ENCODE results near the gene NTM. TPM values are rescaled to one million over a fixed set of nuclear protein-coding genes. Genes with fewer than 3 reads are reported as not detected.

The NTM gene
- total and polyA plus RNA-seq, 5 donors, result 35.0 to 148 (median 88.2) TPM

DNA sequence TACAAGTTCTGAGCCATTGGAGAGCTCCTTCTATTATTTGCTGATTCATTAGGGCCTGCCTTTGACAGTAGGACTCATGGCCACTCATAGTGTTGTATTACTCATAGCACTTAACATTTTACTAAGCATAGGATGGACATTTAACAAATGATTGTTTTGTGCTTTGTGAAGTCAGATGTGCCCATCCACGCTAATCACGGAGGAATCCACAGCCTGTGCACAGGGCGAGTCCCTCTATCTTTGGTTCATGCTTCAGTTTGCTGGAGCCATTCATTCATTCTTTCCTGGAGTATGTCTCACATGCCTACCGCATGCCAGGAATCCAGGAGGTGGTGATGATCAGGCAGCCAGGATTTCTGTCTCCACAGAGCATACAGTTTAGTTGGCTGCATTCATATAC, 254.1 kb downstream of the NTM start:
- Histone ChIP-seq H3K4me1 (ENCODE audit: control insufficient read depth, insufficient read depth, low read length) (no peaks in the 10 kb centered on the region), H3K4me3 (ENCODE audit: low read length) (no peak overlapping the region), H3K9me3 (ENCODE audit: control insufficient read depth, low read length) (no peaks in the 10 kb centered on the region), H3K27ac (ENCODE audit: low read length) (no peak overlapping the region), H3K27me3 (ENCODE audit: control insufficient read depth, insufficient read depth) (no peaks in the 10 kb centered on the region)
- intact Hi-C loops (cut with DNase I), result no loop called here
- no peak for DNase-seq
- no peak for ATAC-seq
- WGBS, result 81% methylated on average over 4 of the region's 4 CpGs

DNA sequence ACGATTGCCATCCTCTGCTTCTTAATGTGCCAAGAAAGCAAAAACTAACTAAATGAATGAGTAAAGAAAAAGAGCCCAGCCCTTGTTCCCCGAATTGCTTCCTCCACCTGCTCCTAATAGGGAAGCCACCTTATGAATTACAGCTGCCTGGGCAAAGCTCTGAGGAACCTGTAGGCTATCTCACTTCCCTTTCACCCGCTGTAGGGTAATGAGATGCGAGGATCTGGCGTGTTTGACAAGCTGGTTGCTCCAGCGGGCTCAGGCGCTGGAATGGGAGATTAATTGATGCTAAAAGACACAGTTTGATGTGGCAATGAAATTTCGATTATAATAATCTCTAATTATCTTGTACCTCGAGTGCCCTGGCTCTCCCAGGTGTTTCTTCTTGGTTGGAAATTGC, 256.4 kb downstream of the NTM start:
- Histone ChIP-seq H3K4me3 (ENCODE audit: low read length) (no peak overlapping the region), H3K4me1 (ENCODE audit: control insufficient read depth, insufficient read depth, low read length) (no peaks in the 10 kb centered on the region), H3K9me3 (ENCODE audit: control insufficient read depth, low read length) (no peaks in the 10 kb centered on the region), H3K27ac (ENCODE audit: low read length) (no peak overlapping the region), H3K27me3 (ENCODE audit: control insufficient read depth, insufficient read depth) (no peaks in the 10 kb centered on the region)
- WGBS, result 66% methylated on average over 9 of the region's 9 CpGs
- DNase-seq, result no peak
- intact Hi-C loops (cut with DNase I), result no loop called here
- ATAC-seq, result no peak

DNA sequence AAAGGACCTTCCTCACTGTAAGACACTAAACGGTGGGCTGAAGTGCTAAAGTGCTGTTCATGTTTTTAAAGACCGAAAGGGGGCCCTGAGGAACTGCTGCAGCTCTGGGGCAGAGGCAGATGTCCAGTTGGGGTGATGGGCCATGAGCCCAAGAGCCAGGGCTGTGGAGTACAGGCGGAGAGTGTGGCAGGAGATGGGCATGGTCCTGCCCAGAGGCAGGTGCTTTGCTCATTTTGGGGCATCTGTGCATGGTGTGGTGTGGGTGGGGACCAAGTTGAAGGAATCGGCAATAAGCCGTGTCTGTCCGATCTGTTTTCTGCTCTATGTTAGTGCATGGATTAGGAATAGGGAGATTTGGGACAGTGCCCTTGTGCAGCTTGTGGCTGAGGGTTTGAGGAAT, 258.3 kb downstream of the NTM start:
- Histone ChIP-seq H3K27ac (ENCODE audit: low read length) (no peak overlapping the region), H3K27me3 (ENCODE audit: control insufficient read depth, insufficient read depth) (no peaks in the 10 kb centered on the region), H3K9me3 (ENCODE audit: control insufficient read depth, low read length) (no peaks in the 10 kb centered on the region), H3K4me3 (ENCODE audit: low read length) (no peak overlapping the region), H3K4me1 (ENCODE audit: control insufficient read depth, insufficient read depth, low read length) (no peaks in the 10 kb centered on the region)
- intact Hi-C loops (cut with DNase I), result no loop called here
- ATAC-seq, result no peak
- DNase-seq, result no peak
- WGBS, result 89% methylated on average over 6 of the region's 6 CpGs

DNA sequence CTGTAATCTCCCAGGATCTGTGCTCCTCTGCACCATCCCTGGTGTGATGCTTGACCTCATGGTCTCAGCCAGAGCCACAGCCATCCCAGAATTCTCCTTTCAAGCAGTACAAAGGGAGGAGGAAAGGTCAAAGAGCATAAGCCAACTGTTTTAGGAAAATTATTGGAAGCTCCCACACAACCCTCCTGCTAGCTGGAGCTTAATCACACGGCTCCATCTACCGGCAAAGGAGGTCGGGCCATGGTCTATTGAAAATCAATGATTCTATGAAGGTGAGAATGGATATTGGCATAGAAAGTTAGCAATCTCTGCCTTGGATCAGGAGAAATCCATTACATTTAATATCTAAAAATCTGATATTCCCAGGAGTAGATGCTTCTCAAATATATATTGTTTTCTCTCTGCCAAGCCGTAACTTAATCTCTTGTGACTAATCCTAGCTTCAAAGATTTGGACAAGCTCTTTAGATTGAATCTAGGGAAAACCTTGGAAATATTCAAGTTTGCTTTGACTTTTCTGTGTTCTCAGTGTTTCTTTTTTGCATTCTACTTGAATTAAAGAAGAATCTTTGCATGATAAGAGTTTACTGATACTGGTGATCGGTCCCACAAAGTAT, 259.6 kb downstream of the NTM start:
- Histone ChIP-seq H3K4me1 (ENCODE audit: control insufficient read depth, insufficient read depth, low read length) (no peaks in the 10 kb centered on the region), H3K27ac (ENCODE audit: low read length) (no peak overlapping the region), H3K4me3 (ENCODE audit: low read length) (no peak overlapping the region), H3K9me3 (ENCODE audit: control insufficient read depth, low read length) (no peaks in the 10 kb centered on the region), H3K27me3 (ENCODE audit: control insufficient read depth, insufficient read depth) (no peaks in the 10 kb centered on the region)
- WGBS, result 69% methylated on average over 5 of the region's 5 CpGs
- intact Hi-C loops (cut with DNase I), result no loop called here
- DNase-seq, result no peak
- ATAC-seq, result no peak

DNA sequence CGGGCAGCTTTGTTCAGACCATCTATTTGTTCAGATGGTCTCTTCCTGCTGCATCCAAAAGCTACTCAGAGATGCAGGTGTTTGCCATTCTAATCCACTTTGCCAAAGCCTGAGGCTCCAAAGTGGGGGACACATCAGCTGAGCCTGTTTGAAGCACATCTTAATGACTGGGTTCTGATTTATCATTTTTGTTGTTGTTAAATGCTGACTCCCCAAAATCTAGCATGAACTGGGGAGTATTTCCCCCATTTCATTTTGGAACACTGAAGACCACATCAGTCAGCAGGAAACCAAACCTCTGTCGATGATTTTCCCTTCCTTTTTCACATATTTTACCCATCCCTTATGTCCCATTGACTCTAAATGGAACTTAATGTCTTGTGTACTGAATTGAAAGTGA, 262.6 kb downstream of the NTM start:
- Histone ChIP-seq H3K9me3 (ENCODE audit: control insufficient read depth, low read length) (no peaks in the 10 kb centered on the region), H3K4me3 (ENCODE audit: low read length) (no peak overlapping the region), H3K27me3 (ENCODE audit: control insufficient read depth, insufficient read depth) (no peaks in the 10 kb centered on the region), H3K4me1 (ENCODE audit: control insufficient read depth, insufficient read depth, low read length) (no peaks in the 10 kb centered on the region), H3K27ac (ENCODE audit: low read length) (no peak overlapping the region)
- DNase-seq (no peak), ATAC-seq (no peak)
- WGBS, result 83% methylated on average over 2 of the region's 2 CpGs
- intact Hi-C loops (cut with DNase I), result no loop called here

DNA sequence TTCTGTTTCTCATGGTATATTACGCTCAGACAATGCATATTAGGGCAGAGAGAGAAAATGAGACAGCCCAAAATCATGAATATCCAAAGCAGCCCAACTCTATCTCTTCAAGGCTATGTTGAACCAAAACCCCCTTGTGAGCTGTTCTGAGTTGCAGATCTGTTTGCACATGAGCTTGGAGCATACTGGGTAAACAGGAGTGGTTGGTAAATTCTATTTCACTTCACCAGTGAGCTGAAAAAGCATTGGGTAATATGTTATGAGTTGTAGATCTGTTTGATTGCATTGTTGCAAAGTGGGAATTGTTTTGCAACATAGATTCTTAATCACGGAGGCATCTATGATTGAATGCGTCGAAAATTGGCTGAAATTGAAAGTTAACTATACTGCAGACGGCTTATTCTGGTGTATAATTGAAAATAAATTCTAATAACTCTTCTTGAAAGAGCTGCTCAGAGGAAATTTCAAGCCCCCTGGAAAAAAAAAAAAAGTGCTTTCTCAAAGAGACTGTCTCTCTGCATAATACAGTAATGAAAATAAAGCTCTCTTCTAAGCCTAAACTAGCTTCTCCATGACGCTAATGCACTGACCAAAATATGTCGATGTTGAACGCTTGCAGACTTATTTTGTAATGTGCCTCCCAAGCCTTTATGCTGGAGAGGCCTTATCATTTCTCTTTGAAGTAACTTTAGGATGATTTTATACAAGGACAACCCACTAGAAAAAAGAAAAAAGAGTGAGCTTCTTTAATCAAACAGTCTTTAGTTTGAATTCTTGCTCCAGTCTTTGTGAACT, 263.7 kb downstream of the NTM start:
- intact Hi-C loops (cut with DNase I), result no loop called here
- H3K4me3 ChIP-seq (ENCODE audit: low read length), result no peak overlapping the region
- no peak overlapping the region for H3K27ac ChIP-seq (ENCODE audit: low read length)
- H3K4me1 ChIP-seq (ENCODE audit: control insufficient read depth, insufficient read depth, low read length), result no peaks in the 10 kb centered on the region
- no peaks in the 10 kb centered on the region for H3K27me3 ChIP-seq (ENCODE audit: control insufficient read depth, insufficient read depth)
- DNase-seq (no peak), ATAC-seq (no peak)
- no peaks in the 10 kb centered on the region for H3K9me3 ChIP-seq (ENCODE audit: control insufficient read depth, low read length)
- 68% methylated on average over 8 of the region's 8 CpGs for WGBS

GRCh38 chr11:131637469-131638175, 267.2 kb downstream of the NTM start:
- H3K4me1 ChIP-seq (ENCODE audit: control insufficient read depth, insufficient read depth, low read length), result no peaks in the 10 kb centered on the region
- WGBS, result 82% methylated on average over 6 of the region's 6 CpGs
- no peak for ATAC-seq

DNA sequence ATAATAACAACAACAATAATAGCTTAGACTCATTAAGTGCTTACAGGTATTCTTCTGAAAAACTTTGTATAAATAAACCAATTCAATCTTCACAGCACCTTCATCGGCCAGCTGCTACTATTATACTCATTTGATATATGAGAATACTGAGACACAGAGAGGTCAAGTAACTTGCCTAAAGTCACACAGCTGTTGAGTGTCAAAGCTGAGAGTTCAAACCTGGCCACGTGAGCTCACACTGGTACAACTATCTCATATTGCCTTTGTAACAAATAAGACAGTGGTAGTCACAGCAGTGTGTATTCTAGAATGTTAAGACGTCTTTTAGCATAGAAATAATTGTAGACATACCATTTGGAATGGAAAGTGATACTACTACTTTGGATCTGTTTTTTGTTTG, 268.5 kb downstream of the NTM start:
- intact Hi-C loops (cut with DNase I), result no loop called here
- Histone ChIP-seq H3K4me3 (ENCODE audit: low read length) (no peak overlapping the region), H3K4me1 (ENCODE audit: control insufficient read depth, insufficient read depth, low read length) (no peaks in the 10 kb centered on the region), H3K27ac (ENCODE audit: low read length) (no peak overlapping the region), H3K9me3 (ENCODE audit: control insufficient read depth, low read length) (no peaks in the 10 kb centered on the region), H3K27me3 (ENCODE audit: control insufficient read depth, insufficient read depth) (no peaks in the 10 kb centered on the region)
- ATAC-seq, result no peak
- no peak for DNase-seq
- 78% methylated on average over 3 of the region's 3 CpGs for WGBS

More at GRCh38 chr11:131637469-131638175, 267.2 kb downstream of the NTM start:
- Histone ChIP-seq H3K27ac (ENCODE audit: low read length) (no peak overlapping the region), H3K27me3 (ENCODE audit: control insufficient read depth, insufficient read depth) (no peaks in the 10 kb centered on the region), H3K4me3 (ENCODE audit: low read length) (no peak overlapping the region), H3K9me3 (ENCODE audit: control insufficient read depth, low read length) (no peaks in the 10 kb centered on the region)
- intact Hi-C loops (cut with DNase I), result no loop called here
- DNase-seq, result no peak

DNA sequence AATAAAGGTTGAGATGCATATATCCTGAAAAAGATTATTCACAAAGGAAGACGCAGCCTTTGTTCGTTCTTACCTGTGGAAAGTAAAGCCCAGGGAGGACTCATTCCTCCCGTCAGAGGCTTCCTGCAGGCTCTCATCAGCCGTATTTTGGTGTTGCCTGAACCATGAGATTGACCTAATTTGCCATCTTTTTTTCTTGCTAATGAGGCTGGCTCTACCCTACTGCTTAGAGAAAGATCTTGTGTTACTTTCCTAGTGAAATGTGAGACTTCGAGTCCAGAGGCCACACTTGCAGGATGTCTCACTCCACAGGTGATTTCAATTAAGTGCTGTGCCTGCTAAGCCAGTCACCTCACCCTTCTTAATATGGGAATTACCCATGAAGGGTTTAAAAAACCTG, 269.9 kb downstream of the NTM start:
- 59% methylated on average over 5 of the region's 5 CpGs for WGBS
- intact Hi-C loops (cut with DNase I), result no loop called here
- Histone ChIP-seq H3K27ac (ENCODE audit: low read length) (no peak overlapping the region), H3K4me1 (ENCODE audit: control insufficient read depth, insufficient read depth, low read length) (no peaks in the 10 kb centered on the region), H3K27me3 (ENCODE audit: control insufficient read depth, insufficient read depth) (no peaks in the 10 kb centered on the region), H3K4me3 (ENCODE audit: low read length) (no peak overlapping the region), H3K9me3 (ENCODE audit: control insufficient read depth, low read length) (no peaks in the 10 kb centered on the region)
- ATAC-seq (no peak), DNase-seq (no peak)

DNA sequence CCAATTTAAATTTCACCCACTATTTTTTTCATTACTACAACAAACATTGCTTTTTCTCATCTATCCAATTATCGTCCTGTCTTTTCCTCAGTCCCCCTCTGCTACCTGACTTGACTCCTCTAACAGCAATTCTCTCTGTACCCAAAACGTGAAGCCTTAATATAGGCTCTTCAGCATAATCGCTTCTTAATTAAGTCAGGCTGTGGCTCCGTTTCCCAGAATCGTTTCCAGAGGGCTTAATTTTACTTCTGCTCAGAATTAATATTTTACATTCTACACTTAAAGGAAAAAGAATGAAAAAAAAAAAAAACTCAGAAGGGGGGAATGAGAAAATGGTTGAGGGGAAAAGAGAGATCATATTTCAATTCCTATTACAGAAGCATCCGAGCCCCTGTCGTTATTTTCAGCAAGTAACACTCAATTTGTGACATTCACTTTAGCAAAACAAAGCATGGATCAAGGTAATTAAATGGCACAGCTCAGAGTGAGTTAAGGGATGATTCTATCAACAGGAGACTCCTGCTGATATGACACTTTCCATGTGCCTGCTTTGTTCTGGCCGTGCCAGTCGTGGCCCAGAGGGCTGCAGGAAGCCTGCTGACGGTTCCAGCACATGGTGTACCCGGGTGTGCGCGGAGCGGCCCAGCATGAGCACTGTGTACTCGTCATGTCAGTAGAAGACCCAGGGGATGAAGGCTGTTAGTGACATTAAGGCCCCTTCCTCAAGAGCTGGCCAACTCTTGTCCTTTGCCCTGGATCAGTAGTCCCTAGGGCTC, 272.5 kb downstream of the NTM start:
- no peak for DNase-seq
- 70% methylated on average over 15 of the region's 15 CpGs for WGBS
- no peak overlapping the region for H3K4me3 ChIP-seq (ENCODE audit: low read length)
- H3K9me3 ChIP-seq (ENCODE audit: control insufficient read depth, low read length), result no peaks in the 10 kb centered on the region
- no peaks in the 10 kb centered on the region for H3K27me3 ChIP-seq (ENCODE audit: control insufficient read depth, insufficient read depth)
- H3K4me1 ChIP-seq (ENCODE audit: control insufficient read depth, insufficient read depth, low read length), result no peaks in the 10 kb centered on the region
- intact Hi-C loops (cut with DNase I), result no loop called here
- H3K27ac ChIP-seq (ENCODE audit: low read length), result no peak overlapping the region
- ATAC-seq, result no peak
